Stimulated activated CD4-positive, alpha-beta T cell treated with anti-CD3 and anti-CD28 coated beads, Interleukin-2, amount 100 ng/mL, for 4 hours (primary cell): ENCODE data around the gene MBD2.
"Not testable (repeated sequence)": the region's sequence is repeated elsewhere in the genome, so short reads cannot be mapped to it uniquely, and the experiment has no call there.

Experiments used
- DNase-seq: peaks from one replicate; pipeline ENCODE4 v3.0.0-alpha.2; 2020; ENCODE audit warnings: low read depth

MBD2 gene

GRCh38 chr18:54149078-54149697 lies 75.3 kb downstream of the MBD2 start:
- peak; percentile 40 for DNase-seq

GRCh38 chr18:54148678-54149077 lies 75.8 kb downstream of the MBD2 start:
- DNase-seq, result no peak

- no peak for DNase-seq
Measured at GRCh38 chr18:54148151-54148550, 76.3 kb downstream of the MBD2 start.

- DNase-seq, result no peak
Measured at GRCh38 chr18:54147439-54147838, 77.0 kb downstream of the MBD2 start.

- no peak for DNase-seq
Measured at GRCh38 chr18:54141041-54141608, 83.3 kb downstream of the MBD2 start.

GRCh38 chr18:54140641-54141040 lies 83.8 kb downstream of the MBD2 start:
- no peak for DNase-seq

GRCh38 chr18:54135216-54135615 lies 89.3 kb downstream of the MBD2 start:
- no peak for DNase-seq

- DNase-seq, result no peak
Measured at GRCh38 chr18:54134053-54134452, 90.4 kb downstream of the MBD2 start.

GRCh38 chr18:54130631-54131030 lies 93.8 kb downstream of the MBD2 start:
- DNase-seq, result no peak

GRCh38 chr18:54130177-54130576 lies 94.3 kb downstream of the MBD2 start:
- DNase-seq, result no peak

- no peak for DNase-seq
Measured at GRCh38 chr18:54129448-54130067, 94.9 kb downstream of the MBD2 start.

- no peak for DNase-seq
Measured at GRCh38 chr18:54127759-54128378, 96.6 kb downstream of the MBD2 start.

- no peak for DNase-seq
Measured at GRCh38 chr18:54125429-54125828, 99.0 kb downstream of the MBD2 start.

- not testable (repeated sequence) for DNase-seq
Measured at GRCh38 chr18:54123720-54124440, 100.6 kb downstream of the MBD2 start.

GRCh38 chr18:54119524-54120019 lies 104.9 kb downstream of the MBD2 start:
- DNase-seq, result peak; percentile 3

GRCh38 chr18:54117853-54118773 lies 106.4 kb downstream of the MBD2 start:
- no peak for DNase-seq

- DNase-seq, result no peak
Measured at GRCh38 chr18:54116541-54117257, 107.8 kb downstream of the MBD2 start.

GRCh38 chr18:54112356-54112755 lies 112.1 kb downstream of the MBD2 start:
- no peak for DNase-seq

GRCh38 chr18:54109131-54109683 lies 115.3 kb downstream of the MBD2 start:
- DNase-seq, result no peak

GRCh38 chr18:54102123-54102522 lies 122.3 kb downstream of the MBD2 start:
- DNase-seq, result no peak
